Prostate gland (tissue), 2 donors: ENCODE results near the gene EBF3. TPM values are rescaled to one million over a fixed set of nuclear protein-coding genes. Genes with fewer than 3 reads are reported as not detected.

Source experiments
- DNase-seq: peaks from one replicate; pipeline ENCODE4 v3.0.0-alpha.2; 2019; ENCODE audit warnings: low spot score
- H3K27ac ChIP-seq, 2 donors: fragments of 200-600 bp; sonication (generic); 2 replicates each; pipeline ENCODE4 v1.5.1; 2017 to 2019
- H3K27me3 ChIP-seq: fragments of 200-600 bp; sonication (generic); replicated peaks from 2 replicates; pipeline ENCODE4 v1.5.1; 2019; ENCODE audit not compliant: insufficient read depth
- H3K36me3 ChIP-seq, 2 donors: fragments of 200-600 bp; sonication (generic); 1 replicate in 1 of 2; 2 replicates in 1 of 2; pipeline versions ENCODE4 v1.5.1 to v1.8.1; 2017 to 2019
- H3K4me1 ChIP-seq: fragments of 200-600 bp; sonication (generic); replicated peaks from 2 replicates; pipeline ENCODE4 v1.5.1; 2019
- H3K4me3 ChIP-seq, 2 donors: fragments of 200-600 bp; sonication (generic); 2 replicates each; pipeline ENCODE4 v1.5.1; 2017 to 2019
- H3K9me3 ChIP-seq: fragments of 200-600 bp; sonication (generic); 2 replicates; pipeline ENCODE4 v1.5.1; 2017
- CTCF ChIP-seq, 4 experiments: fragments of 200-600 bp in 2 of 4; fragments of 450-650 bp in 2 of 4; sonication (generic) in 2 of 4; IDR thresholded peaks; 1 replicate in 3 of 4; 2 replicates in 1 of 4; pipeline ENCODE4 v1.5.1; 2016 to 2019; ENCODE audit warnings: antibody characterized with exemption in 4 of 4, mild to moderate bottlenecking in 2 of 4, moderate library complexity in 2 of 4
- POLR2A ChIP-seq: fragments of 450-650 bp; IDR thresholded peaks from one replicate; pipeline ENCODE4 v1.6.1; 2016; ENCODE audit warnings: antibody characterized with exemption, mild to moderate bottlenecking
- POLR2AphosphoS5 ChIP-seq: sonication (generic); formaldehyde crosslinking; IDR thresholded peaks from one replicate; pipeline ENCODE4 v1.6.1; 2017; ENCODE audit warnings: antibody characterized with exemption
- WGBS: methylation state at CpG from one replicate; pipeline ENCODE4 v1.1.5; 2018; 5-methylcytosine and 5-hydroxymethylcytosine counted together
- intact Hi-C: fragments of 100-400 bp; cut with DNase I; formaldehyde crosslinking; loops from one replicate; pipeline ENCODE4 v1.14.2; 2022
- total RNA-seq, 2 donors: library from RNA; depleted of rRNA; stranded (reverse); fragments of >200 nt; gene quantifications; one replicate each; pipeline ENCODE4 v1.1.0, GENCODE V29; 2016

EBF3 gene
- total RNA-seq, 2 donors from 2014 or later, result 1.5 to 7.8 TPM

DNA sequence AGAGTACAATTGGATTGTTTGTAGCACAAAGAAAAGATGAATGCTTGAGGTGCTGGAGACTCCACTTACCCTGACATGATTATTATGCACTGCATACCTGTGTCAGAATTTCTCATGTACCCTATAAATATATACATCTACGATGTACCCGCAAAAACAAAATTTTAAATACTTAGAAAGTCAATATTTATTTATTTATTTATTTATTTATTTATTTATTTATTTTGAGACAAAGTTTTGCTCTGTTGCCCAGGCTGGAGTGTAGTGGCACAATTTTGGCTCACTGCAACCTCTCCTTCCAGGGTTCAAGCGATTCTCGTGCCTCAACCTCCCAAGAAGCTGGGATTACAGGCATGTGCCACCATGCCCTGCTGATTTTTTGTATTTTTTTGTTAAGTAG is 35.1 kb upstream of the EBF3 start:
- intact Hi-C loops, result no loop called here
- Histone ChIP-seq H3K27me3 (peaks cover 3% of the 10 kb centered on the region), H3K4me3 (no peak overlapping the region)

DNA sequence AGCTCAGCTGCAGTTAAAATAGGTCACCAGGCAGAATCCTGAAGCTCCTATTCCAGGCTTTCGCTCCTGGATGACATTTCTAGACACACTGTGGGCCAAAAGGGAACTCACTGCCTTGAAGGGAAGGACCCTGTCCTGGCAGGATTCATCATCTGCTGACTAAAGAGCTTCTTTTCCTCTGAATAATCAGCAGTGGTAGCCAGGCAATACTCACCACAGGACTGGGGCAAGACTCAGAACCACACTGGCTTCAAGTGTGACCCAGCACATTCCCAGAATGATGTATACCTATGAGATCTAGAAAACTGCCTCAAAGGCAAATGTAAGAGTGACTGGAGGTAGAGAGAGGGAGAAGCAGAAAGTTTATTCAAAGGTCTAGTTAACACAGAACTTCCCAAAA is 29.5 kb upstream of the EBF3 start:
- DNase-seq, result no peak
- Histone ChIP-seq H3K27me3 (peaks cover 3% of the 10 kb centered on the region), H3K27ac (no peak overlapping the region), H3K4me3 (no peak overlapping the region), H3K9me3 (no peaks in the 10 kb centered on the region), H3K36me3 (no peaks in the 10 kb centered on the region), H3K4me1 (no peaks in the 10 kb centered on the region)
- intact Hi-C loops, result no loop called here
- 80% methylated on average over 1 of the region's 1 CpG for WGBS
- TF ChIP-seq CTCF (IDR thresholded peaks at IDR 0.05) (no peak), POLR2A (no peak), POLR2AphosphoS5 (no peak)

More for the DNA sequence above, 35.1 kb upstream of the EBF3 start:
- DNase-seq, result no peak
- H3K4me1 ChIP-seq, result no peaks in the 10 kb centered on the region
- TF ChIP-seq POLR2A, result no peak
- TF ChIP-seq POLR2AphosphoS5, result no peak
- no peak for TF ChIP-seq CTCF (IDR thresholded peaks at IDR 0.05)
- no peaks in the 10 kb centered on the region for H3K9me3 ChIP-seq
- no peaks in the 10 kb centered on the region for H3K36me3 ChIP-seq
- WGBS, result 99% methylated on average over 4 of the region's 4 CpGs
- H3K27ac ChIP-seq, result no peak overlapping the region

DNA sequence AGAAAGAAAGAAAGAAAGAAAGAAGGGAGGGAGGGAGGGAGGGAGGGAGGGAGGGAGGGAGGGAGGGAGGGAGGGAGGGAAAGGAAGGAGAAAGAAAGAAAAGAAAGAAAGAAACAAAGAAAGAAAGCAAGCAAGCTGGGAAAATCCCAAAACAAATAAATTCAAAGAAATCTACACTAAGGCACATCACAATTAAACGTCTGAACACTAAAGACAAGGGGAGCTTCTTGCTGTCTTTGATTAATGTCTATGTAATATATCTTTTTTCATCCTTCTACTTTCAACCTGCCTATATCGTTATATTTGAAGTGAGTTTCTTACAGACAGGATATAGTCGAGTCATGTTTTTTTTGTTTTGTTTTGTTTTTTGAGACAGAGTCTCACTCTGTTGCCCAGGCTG is 28.3 kb upstream of the EBF3 start:
- WGBS, result 77% methylated on average over 3 of the region's 3 CpGs
- Histone ChIP-seq H3K4me1 (no peaks in the 10 kb centered on the region), H3K27ac (no peak overlapping the region), H3K27me3 (peaks cover 3% of the 10 kb centered on the region), H3K4me3 (no peak overlapping the region), H3K36me3 (no peaks in the 10 kb centered on the region), H3K9me3 (no peaks in the 10 kb centered on the region)
- no peak for DNase-seq
- no peak for TF ChIP-seq POLR2AphosphoS5
- TF ChIP-seq POLR2A, result no peak
- TF ChIP-seq CTCF (IDR thresholded peaks at IDR 0.05), result no peak
- intact Hi-C loops, result no loop called here

DNA sequence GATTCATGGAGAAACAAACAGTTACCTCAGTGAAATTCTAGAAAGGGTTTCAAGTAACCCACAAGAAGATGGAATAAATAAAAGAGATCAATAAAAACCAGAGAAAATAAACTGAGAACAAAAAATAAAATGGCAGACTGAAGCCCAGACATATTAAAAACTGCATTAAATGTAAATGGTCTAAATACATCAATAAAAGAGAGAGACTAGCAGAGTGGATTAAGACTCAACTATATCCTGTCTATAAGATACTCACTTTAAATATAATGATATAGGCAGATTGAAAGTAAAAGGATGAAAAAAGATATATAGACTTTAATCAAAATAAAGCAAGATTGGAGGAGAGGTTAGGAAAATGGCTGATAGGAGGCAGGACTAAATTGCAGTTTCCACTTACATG is 18.8 kb upstream of the EBF3 start:
- no peak for TF ChIP-seq CTCF (IDR thresholded peaks at IDR 0.05)
- no peak for TF ChIP-seq POLR2AphosphoS5
- no peak for TF ChIP-seq POLR2A
- Histone ChIP-seq H3K9me3 (no peaks in the 10 kb centered on the region), H3K36me3 (no peaks in the 10 kb centered on the region), H3K27ac (no peak overlapping the region), H3K4me3 (no peak overlapping the region), H3K27me3 (no peaks in the 10 kb centered on the region), H3K4me1 (no peaks in the 10 kb centered on the region)
- intact Hi-C loops, result no loop called here
- DNase-seq, result no peak

DNA sequence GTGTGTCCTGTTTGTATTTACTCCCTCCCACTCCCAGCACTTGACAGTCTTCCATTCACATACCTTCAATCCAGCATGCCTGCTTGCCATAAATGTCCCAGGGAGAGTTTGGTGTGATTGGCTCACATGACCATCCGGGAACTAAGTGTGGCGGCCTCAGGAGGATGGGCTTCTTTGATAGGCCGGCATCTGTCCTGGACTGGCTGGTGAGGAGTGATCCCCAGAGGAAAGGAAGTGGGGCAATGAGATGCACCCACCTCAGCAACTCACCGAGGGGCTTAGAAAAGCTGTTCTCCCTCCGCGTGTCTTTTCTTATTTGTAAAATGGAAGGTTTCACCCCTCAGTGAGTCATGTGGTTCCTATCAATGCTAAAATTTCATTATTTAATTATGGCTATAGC is 14.9 kb upstream of the EBF3 start:
- WGBS, result 88% methylated on average over 6 of the region's 6 CpGs
- Histone ChIP-seq H3K4me3 (no peak overlapping the region), H3K9me3 (no peaks in the 10 kb centered on the region), H3K27me3 (peaks cover 2% of the 10 kb centered on the region), H3K36me3 (no peaks in the 10 kb centered on the region), H3K4me1 (no peaks in the 10 kb centered on the region), H3K27ac (no peak overlapping the region)
- intact Hi-C loops, result no loop called here
- no peak for DNase-seq
- TF ChIP-seq POLR2AphosphoS5, result no peak
- no peak for TF ChIP-seq POLR2A
- TF ChIP-seq CTCF (IDR thresholded peaks at IDR 0.05), result no peak
